ENCODE results near the gene SMARCA2.
"Not testable (repeated sequence)": the region's sequence is repeated elsewhere in the genome, so short reads cannot be mapped to it uniquely, and the experiment has no call there.

Gene SMARCA2

GRCh38 chr9:2145746-2146145, 130.6 kb downstream of the SMARCA2 start:
- ChIA-PET CTCF (no interaction called here), POLR2A (no interaction called here)
- TF ChIP-seq CTBP1 (IDR thresholded peaks at IDR 0.05; ENCODE audit: borderline replicate concordance) (no peak), SUZ12 (IDR thresholded peaks at IDR 0.05) (no peak), ELF4 (IDR thresholded peaks at IDR 0.05) (no peak), FOXK2 (IDR thresholded peaks at IDR 0.05) (no peak), LEF1 (IDR thresholded peaks at IDR 0.05; ENCODE audit: borderline replicate concordance) (no peak), FOXA1 (IDR thresholded peaks at IDR 0.05) (no peak), ARNT (IDR thresholded peaks at IDR 0.05) (no peak), L3MBTL2 (conservative IDR thresholded peaks at IDR 0.05) (no peak), HDGF (IDR thresholded peaks at IDR 0.05; ENCODE audit: borderline replicate concordance) (no peak), NFRKB (IDR thresholded peaks at IDR 0.05) (no peak), FOXM1 (IDR thresholded peaks at IDR 0.05; ENCODE audit: borderline replicate concordance) (no peak), BHLHE40 (IDR thresholded peaks at IDR 0.05; ENCODE audit: borderline replicate concordance) (no peak), TARDBP (IDR thresholded peaks at IDR 0.05) (no peak), ZNF384 (IDR thresholded peaks at IDR 0.05) (no peak), SP1 (IDR thresholded peaks at IDR 0.05) (no peak), PKNOX1 (IDR thresholded peaks at IDR 0.05) (no peak)
- no peak for DNase-seq (ENCODE audit: extremely low spot score)

- POLR2A ChIA-PET; DNase-seq (ENCODE audit: extremely low spot score); CTCF ChIA-PET: not testable (repeated sequence)
Measured at GRCh38 chr9:2146700-2147099, 131.6 kb downstream of the SMARCA2 start.

GRCh38 chr9:2150338-2150737, 135.2 kb downstream of the SMARCA2 start:
- POLR2A ChIA-PET: no interaction called here
- CTCF ChIA-PET: no interaction called here
- no peak for DNase-seq (ENCODE audit: extremely low spot score)
- TF ChIP-seq NFRKB (IDR thresholded peaks at IDR 0.05) (no peak), L3MBTL2 (conservative IDR thresholded peaks at IDR 0.05) (no peak), SP1 (IDR thresholded peaks at IDR 0.05) (no peak), BHLHE40 (IDR thresholded peaks at IDR 0.05; ENCODE audit: borderline replicate concordance) (no peak), LEF1 (IDR thresholded peaks at IDR 0.05; ENCODE audit: borderline replicate concordance) (no peak)

- CTCF ChIA-PET: no interaction called here
- POLR2A ChIA-PET: no interaction called here
Measured at GRCh38 chr9:2151171-2151570, 136.0 kb downstream of the SMARCA2 start.

GRCh38 chr9:2152966-2153629, 138.0 kb downstream of the SMARCA2 start:
- CTCF ChIA-PET: interaction anchor here (0.7 kb wide), 1 partner anchor 1291 kb away, joined by 4 read pairs; no protein-coding TSS in a partner anchor
- POLR2A ChIA-PET: no interaction called here
- TF ChIP-seq BHLHE40 (IDR thresholded peaks at IDR 0.05; ENCODE audit: borderline replicate concordance) (no peak), NFRKB (IDR thresholded peaks at IDR 0.05) (no peak), FOXK2 (IDR thresholded peaks at IDR 0.05) (no peak), HDGF (IDR thresholded peaks at IDR 0.05; ENCODE audit: borderline replicate concordance) (no peak), ZNF384 (IDR thresholded peaks at IDR 0.05) (no peak), CTBP1 (IDR thresholded peaks at IDR 0.05; ENCODE audit: borderline replicate concordance) (no peak), FOXA1 (IDR thresholded peaks at IDR 0.05) (no peak), LEF1 (IDR thresholded peaks at IDR 0.05; ENCODE audit: borderline replicate concordance) (no peak), L3MBTL2 (conservative IDR thresholded peaks at IDR 0.05) (no peak), SUZ12 (IDR thresholded peaks at IDR 0.05) (no peak), PKNOX1 (IDR thresholded peaks at IDR 0.05) (no peak), TARDBP (IDR thresholded peaks at IDR 0.05) (no peak), ARNT (IDR thresholded peaks at IDR 0.05) (no peak), FOXM1 (IDR thresholded peaks at IDR 0.05; ENCODE audit: borderline replicate concordance) (no peak), SP1 (IDR thresholded peaks at IDR 0.05) (no peak), ELF4 (IDR thresholded peaks at IDR 0.05) (no peak)
- DNase-seq (ENCODE audit: extremely low spot score): no peak

More at GRCh38 chr9:2151171-2151570, 136.0 kb downstream of the SMARCA2 start:
- TF ChIP-seq L3MBTL2 (conservative IDR thresholded peaks at IDR 0.05): no peak
- TF ChIP-seq BHLHE40 (IDR thresholded peaks at IDR 0.05; ENCODE audit: borderline replicate concordance): no peak
- TF ChIP-seq ELF4 (IDR thresholded peaks at IDR 0.05): no peak
- no peak for TF ChIP-seq FOXA1 (IDR thresholded peaks at IDR 0.05)
- TF ChIP-seq ZNF384 (IDR thresholded peaks at IDR 0.05): no peak
- no peak for TF ChIP-seq SUZ12 (IDR thresholded peaks at IDR 0.05)
- no peak for TF ChIP-seq ARNT (IDR thresholded peaks at IDR 0.05)
- TF ChIP-seq CTBP1 (IDR thresholded peaks at IDR 0.05; ENCODE audit: borderline replicate concordance): no peak
- TF ChIP-seq PKNOX1 (IDR thresholded peaks at IDR 0.05): no peak
- TF ChIP-seq FOXM1 (IDR thresholded peaks at IDR 0.05; ENCODE audit: borderline replicate concordance): no peak
- no peak for DNase-seq (ENCODE audit: extremely low spot score)

- ChIA-PET CTCF (no interaction called here), POLR2A (no interaction called here)
- no peak for DNase-seq (ENCODE audit: extremely low spot score)
- no peak for TF ChIP-seq PKNOX1 (IDR thresholded peaks at IDR 0.05)
Measured at GRCh38 chr9:2153630-2154217, 138.6 kb downstream of the SMARCA2 start.

Data from HEK293T (cell line).